Neuronal stem cell (in vitro differentiated cells): Measurements from ENCODE around the gene SKA2.
A peak's percentile ranks its signal among the peaks of the same experiment; 100 is the strongest.

ENCODE experiments used
- DNase-seq: peaks from one replicate; pipeline ENCODE4 v3.0.0-alpha.2; 2013; ENCODE audit warnings: low spot score
- H2AFZ ChIP-seq: one replicate; pipeline ENCODE4 v1.6.1; 2013; ENCODE audit warnings: mild to moderate bottlenecking, low read length, inconsistent platforms
- H2AK5ac ChIP-seq: 2 replicates; pipeline ENCODE4 v1.6.1; 2013; ENCODE audit warnings: low read depth, mild to moderate bottlenecking, inconsistent platforms, low read length, moderate library complexity, mixed read lengths
- H2BK120ac ChIP-seq: 2 replicates; pipeline ENCODE4 v1.6.1; 2013; ENCODE audit warnings: low read depth, mild to moderate bottlenecking, inconsistent platforms, low read length, moderate library complexity, mixed read lengths
- H2BK12ac ChIP-seq: one replicate; pipeline ENCODE4 v1.6.1; 2013; ENCODE audit warnings: low read length, inconsistent platforms
- H2BK15ac ChIP-seq: 2 replicates; pipeline ENCODE4 v1.6.1; 2013; ENCODE audit warnings: mild to moderate bottlenecking, low read length, inconsistent platforms, mixed read lengths
- H2BK5ac ChIP-seq: one replicate; pipeline ENCODE4 v1.6.1; 2013; ENCODE audit warnings: inconsistent platforms, mild to moderate bottlenecking, low read length, moderate library complexity
- H3K14ac ChIP-seq: one replicate; pipeline ENCODE4 v1.6.1; 2013; ENCODE audit warnings: low read length, inconsistent platforms
- H3K18ac ChIP-seq: 2 replicates; pipeline ENCODE4 v1.6.1; 2013; ENCODE audit warnings: low read length, inconsistent platforms
- H3K23ac ChIP-seq: 2 replicates; pipeline ENCODE4 v1.6.1; 2013; ENCODE audit warnings: low read depth, mild to moderate bottlenecking, mixed read lengths, low read length, inconsistent platforms; ENCODE audit not compliant: poor library complexity
- H3K27ac ChIP-seq: replicated peaks from 3 replicates; pipeline ENCODE4 v1.5.1; 2013; ENCODE audit warnings: low read length, inconsistent platforms
- H3K27me3 ChIP-seq, 3 experiments: 2 replicates each; pipeline ENCODE4 v1.6.1; 2013; ENCODE audit warnings: low read length in 3 of 3, mild to moderate bottlenecking in 2 of 3, inconsistent platforms in 1 of 3, low read depth in 1 of 3, mixed read lengths in 1 of 3, moderate library complexity in 1 of 3; ENCODE audit not compliant: control insufficient read depth in 3 of 3, insufficient read depth in 3 of 3
- H3K36me3 ChIP-seq, 2 donors: replicated peaks in 1 of 2; 2 replicates each; pipeline ENCODE4 v1.6.1; 2013; ENCODE audit warnings: low read length in 2 of 2; ENCODE audit not compliant: control insufficient read depth in 2 of 2, insufficient read depth in 2 of 2
- H3K4ac ChIP-seq: 2 replicates; pipeline ENCODE4 v1.6.1; 2013; ENCODE audit warnings: inconsistent platforms, mild to moderate bottlenecking, low read length, moderate library complexity
- H3K4me1 ChIP-seq, 2 donors: 1 replicate in 1 of 2; 2 replicates in 1 of 2; pipeline ENCODE4 v1.6.1; 2013; ENCODE audit warnings: low read length in 2 of 2, low read depth in 1 of 2; ENCODE audit not compliant: control insufficient read depth in 2 of 2, insufficient read depth in 1 of 2
- H3K4me2 ChIP-seq: one replicate; pipeline ENCODE4 v1.6.1; 2013; ENCODE audit warnings: mild to moderate bottlenecking, low read length, inconsistent platforms; ENCODE audit not compliant: insufficient read depth, poor library complexity, severe bottlenecking
- H3K4me3 ChIP-seq, 2 donors: 2 replicates each; pipeline ENCODE4 v1.5.1; 2013; ENCODE audit warnings: low read length in 2 of 2, mild to moderate bottlenecking in 2 of 2, inconsistent platforms in 1 of 2, moderate library complexity in 1 of 2
- H3K79me1 ChIP-seq: one replicate; pipeline ENCODE4 v1.6.1; 2013; ENCODE audit warnings: low read depth, mild to moderate bottlenecking, inconsistent platforms, low read length, moderate library complexity
- H3K9ac ChIP-seq: one replicate; pipeline ENCODE4 v1.6.1; 2013; ENCODE audit warnings: mild to moderate bottlenecking, low read depth, low read length, inconsistent platforms; ENCODE audit not compliant: poor library complexity
- H3K9me3 ChIP-seq, 2 donors: replicated peaks in 1 of 2; 2 replicates each; pipeline versions ENCODE3 to v1.6.1; 2013; ENCODE audit warnings: low read length in 2 of 2, mild to moderate bottlenecking in 2 of 2, inconsistent platforms in 1 of 2, low read depth in 1 of 2, mixed read lengths in 1 of 2, moderate library complexity in 1 of 2; ENCODE audit not compliant: control insufficient read depth in 2 of 2, insufficient read depth in 1 of 2
- H4K8ac ChIP-seq: one replicate; pipeline ENCODE4 v1.6.1; 2013; ENCODE audit warnings: low read depth, mild to moderate bottlenecking, inconsistent platforms, low read length, moderate library complexity
- H4K91ac ChIP-seq: one replicate; pipeline ENCODE4 v1.6.1; 2013; ENCODE audit warnings: low read length, low read depth, mild to moderate bottlenecking, inconsistent platforms; ENCODE audit not compliant: poor library complexity
- WGBS, 2 donors: extraction: QIAGEN DNeasy Blood & Tissue Kit; methylation state at CpG; one replicate each; pipeline ENCODE4 v1.1.7; 2013; ENCODE audit warnings: missing lambda C conversion rate in 2 of 2, mixed read lengths in 1 of 2; ENCODE audit not compliant: insufficient read length in 2 of 2, insufficient replicate concordance in 1 of 2; ENCODE audit errors: extremely low coverage in 2 of 2; 5-methylcytosine and 5-hydroxymethylcytosine counted together

SKA2 gene

GRCh38 chr17:59105852-59106462, 49.0 kb downstream of the SKA2 start:
- no peaks in the 10 kb centered on the region for H3K79me1 ChIP-seq
- no peak overlapping the region for H2AK5ac ChIP-seq
- H3K36me3 ChIP-seq = peaks cover under 1 to 50% of the 10 kb centered on the region in 2 donors
- H3K9ac ChIP-seq = peak overlapping the region; percentile 90
- no peak overlapping the region for H4K91ac ChIP-seq
- no peak overlapping the region for H2BK12ac ChIP-seq
- H3K4me2 ChIP-seq = peak overlapping the region; percentile 56
- no peak overlapping the region for H4K8ac ChIP-seq
- no CpG with 5 or more reads among the region's 18 CpGs for WGBS, 2 donors
- H3K23ac ChIP-seq = peak overlapping the region; percentile 95
- no peak overlapping the region for H2BK15ac ChIP-seq
- peak overlapping the region; percentile 75 for H3K27ac ChIP-seq
- H3K14ac ChIP-seq = no peak overlapping the region
- no peaks in the 10 kb centered on the region for H3K9me3 ChIP-seq
- H2AFZ ChIP-seq = peak overlapping the region; percentile 94
- peak overlapping the region; percentile 20 for H3K18ac ChIP-seq
- H3K4ac ChIP-seq = no peak overlapping the region
- DNase-seq = no peak
- H3K4me1 ChIP-seq = peaks cover 2 to 3% of the 10 kb centered on the region in 2 donors
- no peaks in the 10 kb centered on the region for H3K27me3 ChIP-seq
- H2BK5ac ChIP-seq = peak overlapping the region; percentile 15
- H3K4me3 ChIP-seq = peak overlapping the region; percentile 76 to 87
- H2BK120ac ChIP-seq = no peak overlapping the region

DNA sequence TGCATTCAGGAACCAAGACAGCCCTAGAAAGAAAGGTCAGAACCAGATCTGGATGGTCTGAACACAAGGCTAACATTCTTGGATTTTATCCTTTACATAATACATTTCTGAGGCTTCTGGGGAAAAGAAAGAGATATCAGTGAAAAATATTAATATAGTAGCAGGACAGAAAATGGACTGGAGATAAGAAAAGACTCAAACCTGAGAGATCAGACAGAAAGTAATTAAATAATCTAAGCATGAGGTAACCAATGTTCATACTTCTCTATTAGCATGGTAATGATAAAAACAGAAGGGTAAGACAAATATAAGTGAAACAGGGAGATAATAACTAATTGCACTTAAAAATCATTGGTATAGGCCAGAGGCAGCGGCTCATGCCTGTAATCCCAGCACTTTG, 53.8 kb downstream of the SKA2 start:
- Histone ChIP-seq H3K18ac (no peak overlapping the region), H2BK5ac (no peak overlapping the region), H3K14ac (no peak overlapping the region), H3K9ac (no peak overlapping the region), H3K79me1 (no peaks in the 10 kb centered on the region), H3K27me3 (no peaks in the 10 kb centered on the region), H4K91ac (no peak overlapping the region), H4K8ac (no peak overlapping the region), H2BK15ac (no peak overlapping the region), H3K9me3 (peaks cover 0 to 16% of the 10 kb centered on the region in 2 donors), H3K4me1 (no peaks in the 10 kb centered on the region), H3K36me3 (peaks cover 4 to 42% of the 10 kb centered on the region in 2 donors), H3K23ac (no peak overlapping the region), H2AK5ac (no peak overlapping the region), H2BK12ac (no peak overlapping the region), H2AFZ (no peak overlapping the region), H3K4ac (no peak overlapping the region), H3K4me2 (no peak overlapping the region), H2BK120ac (no peak overlapping the region), H3K4me3 (no peak overlapping the region), H3K27ac (no peak overlapping the region)
- WGBS, 2 donors = no CpG with 5 or more reads among the region's 1 CpG
- DNase-seq = no peak

GRCh38 chr17:59097876-59098275, 57.1 kb downstream of the SKA2 start:
- H2AFZ ChIP-seq = no peak overlapping the region
- H3K14ac ChIP-seq = no peak overlapping the region
- no peak overlapping the region for H2BK120ac ChIP-seq
- H3K4ac ChIP-seq = no peak overlapping the region
- H3K18ac ChIP-seq = no peak overlapping the region
- no peak overlapping the region for H2BK15ac ChIP-seq
- no peak for DNase-seq
- H3K4me2 ChIP-seq = no peak overlapping the region
- no peak overlapping the region for H4K8ac ChIP-seq
- no peaks in the 10 kb centered on the region for H3K27me3 ChIP-seq
- H3K79me1 ChIP-seq = no peaks in the 10 kb centered on the region
- H3K4me1 ChIP-seq = no peaks in the 10 kb centered on the region
- no peak overlapping the region for H3K9ac ChIP-seq
- no peak overlapping the region for H3K23ac ChIP-seq
- no peak overlapping the region for H3K4me3 ChIP-seq
- no peak overlapping the region for H3K27ac ChIP-seq
- H2AK5ac ChIP-seq = no peak overlapping the region
- no peak overlapping the region for H2BK12ac ChIP-seq
- H3K36me3 ChIP-seq = peaks cover 4 to 31% of the 10 kb centered on the region in 2 donors
- no peak overlapping the region for H2BK5ac ChIP-seq
- peaks cover 0 to 16% of the 10 kb centered on the region in 2 donors for H3K9me3 ChIP-seq
- H4K91ac ChIP-seq = no peak overlapping the region

- no CpG with 5 or more reads among the region's 6 CpGs for WGBS, 2 donors
- Histone ChIP-seq H2AFZ (no peak overlapping the region), H2BK120ac (no peak overlapping the region), H2BK5ac (no peak overlapping the region), H3K4ac (no peak overlapping the region), H2BK12ac (no peak overlapping the region), H3K36me3 (peaks cover 2 to 14% of the 10 kb centered on the region in 2 donors), H2BK15ac (no peak overlapping the region), H3K27me3 (no peaks in the 10 kb centered on the region), H3K9me3 (peaks cover 0 to 16% of the 10 kb centered on the region in 2 donors), H3K4me2 (no peak overlapping the region), H3K4me3 (no peak overlapping the region), H3K79me1 (no peaks in the 10 kb centered on the region), H4K91ac (no peak overlapping the region), H3K23ac (no peak overlapping the region), H3K14ac (no peak overlapping the region), H3K27ac (no peak overlapping the region), H3K4me1 (no peaks in the 10 kb centered on the region), H3K18ac (no peak overlapping the region), H2AK5ac (no peak overlapping the region), H3K9ac (no peak overlapping the region), H4K8ac (no peak overlapping the region)
- DNase-seq = no peak
Observed at GRCh38 chr17:59094861-59095530, 60.0 kb downstream of the SKA2 start.
